ENCODE data around the gene ZNF784. TPM values are rescaled to one million over a fixed set of nuclear protein-coding genes. Genes with fewer than 3 reads are reported as not detected.

The ZNF784 gene
- total and polyA plus RNA-seq, 2 of the 13 experiments (the other 11 are each of a cell fraction or from before 2014, with no cell fraction given): 4.1 to 4.2 TPM

- TF ChIP-seq SNAPC4 (CRISPR knock-in tag; IDR thresholded peaks at IDR 0.05): 0 out of 2 replicates have a peak, but pooled peaks have one; percentile 19
- peak; percentile 53; the same call in 1 of the 2 replicates for TF ChIP-seq ZNF746 (CRISPR knock-in tag; IDR thresholded peaks at IDR 0.05)
- TF ChIP-seq ZNF354B (CRISPR knock-in tag; IDR thresholded peaks at IDR 0.05): 0 out of 2 replicates have a peak, but pooled peaks have one; percentile 18
- no peak for TF ChIP-seq ZFP36L2 (CRISPR knock-in tag; IDR thresholded peaks at IDR 0.05)
- peak; percentile 90 for TF ChIP-seq ZNF501 (CRISPR knock-in tag; IDR thresholded peaks at IDR 0.05)
- no peak for TF ChIP-seq ARNT2 (CRISPR knock-in tag; IDR thresholded peaks at IDR 0.05; ENCODE audit: low read depth)
- no peak for TF ChIP-seq ATF7 (IDR thresholded peaks at IDR 0.05)
- TF ChIP-seq ATF7 (CRISPR knock-in tag; IDR thresholded peaks at IDR 0.05): no peak
- no peak for TF ChIP-seq RELA (CRISPR knock-in tag; IDR thresholded peaks at IDR 0.05)
- TF ChIP-seq, protein P1, sequence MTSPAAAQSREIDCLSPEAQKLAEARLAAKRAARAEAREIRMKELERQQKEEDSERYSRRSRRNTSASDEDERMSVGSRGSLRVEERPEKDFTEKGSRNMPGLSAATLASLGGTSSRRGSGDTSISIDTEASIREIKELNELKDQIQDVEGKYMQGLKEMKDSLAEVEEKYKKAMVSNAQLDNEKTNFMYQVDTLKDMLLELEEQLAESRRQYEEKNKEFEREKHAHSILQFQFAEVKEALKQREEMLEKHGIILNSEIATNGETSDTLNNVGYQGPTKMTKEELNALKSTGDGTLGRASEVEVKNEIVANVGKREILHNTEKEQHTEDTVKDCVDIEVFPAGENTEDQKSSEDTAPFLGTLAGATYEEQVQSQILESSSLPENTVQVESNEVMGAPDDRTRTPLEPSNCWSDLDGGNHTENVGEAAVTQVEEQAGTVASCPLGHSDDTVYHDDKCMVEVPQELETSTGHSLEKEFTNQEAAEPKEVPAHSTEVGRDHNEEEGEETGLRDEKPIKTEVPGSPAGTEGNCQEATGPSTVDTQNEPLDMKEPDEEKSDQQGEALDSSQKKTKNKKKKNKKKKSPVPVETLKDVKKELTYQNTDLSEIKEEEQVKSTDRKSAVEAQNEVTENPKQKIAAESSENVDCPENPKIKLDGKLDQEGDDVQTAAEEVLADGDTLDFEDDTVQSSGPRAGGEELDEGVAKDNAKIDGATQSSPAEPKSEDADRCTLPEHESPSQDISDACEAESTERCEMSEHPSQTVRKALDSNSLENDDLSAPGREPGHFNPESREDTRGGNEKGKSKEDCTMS (CRISPR knock-in tag; conservative IDR thresholded peaks at IDR 0.05): no peak
- TF ChIP-seq, protein P2, sequence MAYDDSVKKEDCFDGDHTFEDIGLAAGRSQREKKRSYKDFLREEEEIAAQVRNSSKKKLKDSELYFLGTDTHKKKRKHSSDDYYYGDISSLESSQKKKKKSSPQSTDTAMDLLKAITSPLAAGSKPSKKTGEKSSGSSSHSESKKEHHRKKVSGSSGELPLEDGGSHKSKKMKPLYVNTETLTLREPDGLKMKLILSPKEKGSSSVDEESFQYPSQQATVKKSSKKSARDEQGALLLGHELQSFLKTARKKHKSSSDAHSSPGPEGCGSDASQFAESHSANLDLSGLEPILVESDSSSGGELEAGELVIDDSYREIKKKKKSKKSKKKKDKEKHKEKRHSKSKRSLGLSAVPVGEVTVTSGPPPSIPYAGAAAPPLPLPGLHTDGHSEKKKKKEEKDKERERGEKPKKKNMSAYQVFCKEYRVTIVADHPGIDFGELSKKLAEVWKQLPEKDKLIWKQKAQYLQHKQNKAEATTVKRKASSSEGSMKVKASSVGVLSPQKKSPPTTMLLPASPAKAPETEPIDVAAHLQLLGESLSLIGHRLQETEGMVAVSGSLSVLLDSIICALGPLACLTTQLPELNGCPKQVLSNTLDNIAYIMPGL (CRISPR knock-in tag; IDR thresholded peaks at IDR 0.05; ENCODE audit: borderline replicate concordance in 1 of 2, low read depth in 1 of 2): peak; percentile 26 to 84; a peak in 2 of 4 replicates
- no peak for TF ChIP-seq NR2F1 (CRISPR knock-in tag; IDR thresholded peaks at IDR 0.05)
- peak; percentile 52; the same call in 1 of the 2 replicates for TF ChIP-seq REPIN1 (CRISPR knock-in tag; IDR thresholded peaks at IDR 0.05; ENCODE audit: borderline replicate concordance, low read depth)
- TF ChIP-seq ZNF124 (CRISPR knock-in tag; IDR thresholded peaks at IDR 0.05): 0 out of 2 replicates have a peak, but pooled peaks have one; percentile 60
- TF ChIP-seq ZKSCAN8 (CRISPR knock-in tag; IDR thresholded peaks at IDR 0.05; ENCODE audit: borderline replicate concordance): 0 out of 2 replicates have a peak, but pooled peaks have one; percentile 27
- no peak for TF ChIP-seq FIP1L1 (IDR thresholded peaks at IDR 0.05; ENCODE audit: borderline replicate concordance, insufficient read depth, low read depth, low read length)
- TF ChIP-seq ATF7-NPFF (CRISPR knock-in tag; IDR thresholded peaks at IDR 0.05; ENCODE audit: low read depth): 0 out of 2 replicates have a peak, but pooled peaks have one; percentile 67
Measured at GRCh38 chr19:55643003-55643886, 18.9 kb upstream of the ZNF784 start, which contains the start of gene ZNF581 (continued).

All from HepG2 (cell line).